PC-3 (cell line): ENCODE data around the gene EAF1. TPM values are rescaled to one million over a fixed set of nuclear protein-coding genes. Genes with fewer than 3 reads are reported as not detected.
A peak's percentile ranks its signal among the peaks of the same experiment; 100 is the strongest.
"Not testable (repeated sequence)": the region's sequence is repeated elsewhere in the genome, so short reads cannot be mapped to it uniquely, and the experiment has no call there.

Source experiments
- ATAC-seq: fragments of 200-7000 bp; cut with Tn5 transposase; 2 replicates; pipeline ENCODE4 v1.9.1; 2020; ENCODE audit warnings: mild to moderate bottlenecking, moderate library complexity
- BruUV-seq: library from RNA; stranded (reverse); fragments of 400-500 nt; replicated peaks from 2 replicates; lab custom pipeline; 2021; lab: Mats Ljungman, UMichigan
- CTCF ChIA-PET: fragments of 300-600 bp; sonication (Branson Sonifier 250); formaldehyde crosslinking; loops from one replicate; lab custom pipeline; 2022; ENCODE audit warnings: antibody characterized with exemption; lab: Charles Lee
- POLR2A ChIA-PET: fragments of 300-600 bp; sonication (Branson Sonifier 250); formaldehyde crosslinking; loops from one replicate; lab custom pipeline; 2022; ENCODE audit warnings: antibody characterized with exemption; ENCODE audit not compliant: unreplicated experiment; lab: Charles Lee
- DNase-seq: peaks from one replicate; pipeline ENCODE4 v3.0.0-alpha.2; 2015
- H2AFZ ChIP-seq: fragments of 300-600 bp; sonication (generic); 2 replicates; pipeline ENCODE4 v1.6.0; 2016; ENCODE audit warnings: antibody characterized with exemption, low read length
- H3F3A ChIP-seq: fragments of 300-600 bp; sonication (generic); one replicate; pipeline ENCODE4 v1.6.0; 2017; ENCODE audit warnings: antibody characterized with exemption, low read length, control low read depth, mild to moderate bottlenecking; ENCODE audit not compliant: unreplicated experiment
- H3K27ac ChIP-seq: fragments of 300-600 bp; sonication (generic); 2 replicates; pipeline ENCODE4 v1.5.1; 2016; ENCODE audit warnings: mild to moderate bottlenecking, low read length
- H3K27me3 ChIP-seq: fragments of 300-600 bp; sonication (generic); 2 replicates; pipeline ENCODE4 v1.6.1; 2016; ENCODE audit warnings: low read length, mixed read lengths
- H3K36me3 ChIP-seq: fragments of 300-600 bp; sonication (generic); 2 replicates; pipeline ENCODE4 v1.6.1; 2016; ENCODE audit warnings: low read depth, mixed run types, low read length, mixed read lengths
- H3K4me1 ChIP-seq: fragments of 300-600 bp; sonication (generic); 2 replicates; pipeline ENCODE4 v1.5.1; 2016; ENCODE audit warnings: low read length; ENCODE audit not compliant: insufficient read depth
- H3K4me2 ChIP-seq: fragments of 300-600 bp; sonication (generic); 2 replicates; pipeline ENCODE4 v1.6.0; 2016; ENCODE audit warnings: low read length
- H3K4me3 ChIP-seq: fragments of 300-600 bp; sonication (generic); 2 replicates; pipeline ENCODE4 v1.5.1; 2016; ENCODE audit warnings: mild to moderate bottlenecking, low read length, mixed read lengths
- H3K79me2 ChIP-seq: fragments of 300-600 bp; sonication (generic); 2 replicates; pipeline ENCODE4 v1.6.1; 2017; ENCODE audit warnings: low read length, mixed read lengths
- H3K9ac ChIP-seq: fragments of 300-600 bp; sonication (generic); 2 replicates; pipeline ENCODE4 v1.6.0; 2016; ENCODE audit warnings: mild to moderate bottlenecking, low read length
- H3K9me2 ChIP-seq: fragments of 300-600 bp; sonication (generic); replicated peaks from 2 replicates; pipeline ENCODE4 v1.6.1; 2016; ENCODE audit warnings: mixed run types, low read length, mixed read lengths
- H3K9me3 ChIP-seq: fragments of 300-600 bp; sonication (generic); 2 replicates; pipeline ENCODE4 v1.6.1; 2016; ENCODE audit warnings: low read length, mixed read lengths
- H4K20me1 ChIP-seq: fragments of 300-600 bp; sonication (generic); 2 replicates; pipeline ENCODE4 v1.6.1; 2016; ENCODE audit warnings: low read length, mixed read lengths
- EZH2 ChIP-seq: fragments of 300-600 bp; sonication (generic); IDR thresholded peaks from one replicate; pipeline ENCODE4 v1.6.1; 2017; ENCODE audit warnings: antibody characterized with exemption, mild to moderate bottlenecking, low read length; ENCODE audit not compliant: unreplicated experiment
- EZH2phosphoT487 ChIP-seq: fragments of 300-600 bp; sonication (generic); IDR thresholded peaks from 2 replicates; pipeline ENCODE4 v1.6.1; 2018; ENCODE audit warnings: mild to moderate bottlenecking, antibody characterized with exemption, low read length, borderline replicate concordance
- intact Hi-C: fragments of 100-400 bp; cut with micrococcal nuclease; formaldehyde crosslinking; loops from 2 replicates; pipeline ENCODE4 v1.9.0; 2023
- total RNA-seq: library from RNA; depleted of rRNA; stranded (reverse); fragments of >200 nt; gene quantifications from 2 replicates; pipeline ENCODE4 v1.2.3, GENCODE V29; 2014
- TF ChIP-seq, protein P1 (sequence below): fragments of 300-600 bp; sonication (generic); conservative IDR thresholded peaks from 2 replicates; pipeline ENCODE4 v1.5.1; 2017; ENCODE audit warnings: antibody characterized with exemption, low read depth, mild to moderate bottlenecking, low read length

Gene EAF1
- total RNA-seq, 1 experiment from 2014 or later: 35.3 TPM

DNA sequence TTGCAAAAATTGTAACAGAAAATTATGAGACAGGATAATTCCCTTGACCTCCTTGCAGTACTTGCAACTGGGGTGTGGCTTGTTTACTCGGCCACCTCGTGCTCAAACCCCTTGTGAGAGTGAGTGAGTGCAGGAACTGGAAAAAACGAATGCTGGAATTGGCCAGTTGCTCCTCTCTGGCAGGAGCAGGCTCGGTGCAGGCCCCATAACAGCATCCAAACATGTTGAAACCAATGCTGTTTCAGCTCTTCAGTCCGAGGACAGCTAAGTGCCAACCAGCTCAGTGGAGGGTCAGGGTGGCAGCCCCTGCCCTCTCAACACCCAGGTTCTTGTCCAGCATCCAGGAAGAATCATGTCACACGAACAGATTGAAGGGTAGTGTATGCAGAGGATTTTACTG lies 36.9 kb upstream of the EAF1 start:
- TF ChIP-seq EZH2 (no peak), EZH2phosphoT487 (no peak)
- TF ChIP-seq, protein P1, sequence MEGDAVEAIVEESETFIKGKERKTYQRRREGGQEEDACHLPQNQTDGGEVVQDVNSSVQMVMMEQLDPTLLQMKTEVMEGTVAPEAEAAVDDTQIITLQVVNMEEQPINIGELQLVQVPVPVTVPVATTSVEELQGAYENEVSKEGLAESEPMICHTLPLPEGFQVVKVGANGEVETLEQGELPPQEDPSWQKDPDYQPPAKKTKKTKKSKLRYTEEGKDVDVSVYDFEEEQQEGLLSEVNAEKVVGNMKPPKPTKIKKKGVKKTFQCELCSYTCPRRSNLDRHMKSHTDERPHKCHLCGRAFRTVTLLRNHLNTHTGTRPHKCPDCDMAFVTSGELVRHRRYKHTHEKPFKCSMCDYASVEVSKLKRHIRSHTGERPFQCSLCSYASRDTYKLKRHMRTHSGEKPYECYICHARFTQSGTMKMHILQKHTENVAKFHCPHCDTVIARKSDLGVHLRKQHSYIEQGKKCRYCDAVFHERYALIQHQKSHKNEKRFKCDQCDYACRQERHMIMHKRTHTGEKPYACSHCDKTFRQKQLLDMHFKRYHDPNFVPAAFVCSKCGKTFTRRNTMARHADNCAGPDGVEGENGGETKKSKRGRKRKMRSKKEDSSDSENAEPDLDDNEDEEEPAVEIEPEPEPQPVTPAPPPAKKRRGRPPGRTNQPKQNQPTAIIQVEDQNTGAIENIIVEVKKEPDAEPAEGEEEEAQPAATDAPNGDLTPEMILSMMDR: no peak
- Histone ChIP-seq H3K4me1 (peaks cover 20% of the 10 kb centered on the region), H3K4me2 (no peak overlapping the region), H3K27me3 (no peaks in the 10 kb centered on the region), H3K36me3 (no peaks in the 10 kb centered on the region), H2AFZ (no peak overlapping the region), H4K20me1 (no peaks in the 10 kb centered on the region), H3K9me3 (no peaks in the 10 kb centered on the region), H3F3A (no peaks in the 10 kb centered on the region), H3K4me3 (no peak overlapping the region), H3K27ac (no peak overlapping the region), H3K9ac (no peak overlapping the region), H3K79me2 (no peaks in the 10 kb centered on the region), H3K9me2 (no peaks in the 10 kb centered on the region)
- ATAC-seq (peak; percentile 46), DNase-seq (no peak)
- CTCF ChIA-PET: no interaction called here
- intact Hi-C loops: no loop called here
- POLR2A ChIA-PET: no interaction called here
- BruUV-seq: no TSS peak

DNA sequence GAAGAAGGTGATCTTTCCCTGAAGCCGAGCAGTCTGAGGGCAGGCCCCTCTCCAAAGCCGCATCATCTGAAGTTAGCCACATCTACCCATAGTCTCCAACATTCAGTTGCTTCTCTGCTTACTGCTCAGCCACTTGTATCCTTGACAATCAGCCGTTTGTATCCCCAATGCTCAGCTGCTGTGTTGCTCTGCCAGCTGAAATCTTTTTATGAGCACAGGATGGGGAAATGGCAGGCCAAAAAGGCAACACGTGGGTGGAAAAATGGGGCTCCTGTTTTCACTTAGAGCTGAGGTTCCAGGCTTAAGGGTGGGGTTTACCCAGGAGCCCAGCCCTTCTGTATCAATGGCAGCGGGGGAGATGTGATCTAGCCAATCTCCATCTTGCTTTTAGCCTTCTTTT lies 36.4 kb upstream of the EAF1 start:
- Histone ChIP-seq H3K4me1 (peaks cover 20% of the 10 kb centered on the region), H3K27ac (no peak overlapping the region), H3K79me2 (no peaks in the 10 kb centered on the region), H3K9me3 (no peaks in the 10 kb centered on the region), H4K20me1 (no peaks in the 10 kb centered on the region), H3K27me3 (no peaks in the 10 kb centered on the region), H3K4me3 (no peak overlapping the region), H3K9me2 (no peaks in the 10 kb centered on the region), H3K4me2 (no peak overlapping the region), H3K9ac (no peak overlapping the region), H3K36me3 (no peaks in the 10 kb centered on the region), H3F3A (no peaks in the 10 kb centered on the region), H2AFZ (no peak overlapping the region)
- no peak for DNase-seq
- no peak for ATAC-seq
- TF ChIP-seq, protein P1: no peak
- CTCF ChIA-PET: no interaction called here
- intact Hi-C loops: no loop called here
- POLR2A ChIA-PET: no interaction called here
- no TSS peak for BruUV-seq

DNA sequence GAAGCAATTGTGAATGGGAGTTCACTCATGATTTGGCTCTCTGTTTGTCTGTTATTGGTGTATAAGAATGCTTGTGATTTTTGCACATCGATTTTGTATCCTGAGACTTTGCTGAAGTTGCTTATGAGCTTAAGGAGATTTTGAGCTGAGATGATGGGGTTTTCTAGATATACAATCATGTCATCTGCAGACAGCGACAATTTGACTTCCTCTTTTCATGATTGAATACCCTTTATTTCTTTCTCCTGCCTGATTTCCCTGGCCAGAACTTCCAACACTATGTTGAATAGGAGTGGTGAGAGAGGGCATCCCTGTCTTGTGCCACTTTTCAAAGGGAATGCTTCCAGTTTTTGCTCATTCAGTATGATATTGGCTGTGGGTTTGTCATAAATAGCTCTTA lies 34.1 kb upstream of the EAF1 start:
- intact Hi-C loops, H3K9me2 ChIP-seq, ATAC-seq, DNase-seq, H3K27me3 ChIP-seq, CTCF ChIA-PET, H4K20me1 ChIP-seq, H2AFZ ChIP-seq, H3F3A ChIP-seq, BruUV-seq, POLR2A ChIA-PET, H3K27ac ChIP-seq, H3K9me3 ChIP-seq, H3K4me2 ChIP-seq, H3K9ac ChIP-seq, H3K4me1 ChIP-seq, H3K36me3 ChIP-seq, H3K4me3 ChIP-seq, H3K79me2 ChIP-seq: not testable (repeated sequence)

DNA sequence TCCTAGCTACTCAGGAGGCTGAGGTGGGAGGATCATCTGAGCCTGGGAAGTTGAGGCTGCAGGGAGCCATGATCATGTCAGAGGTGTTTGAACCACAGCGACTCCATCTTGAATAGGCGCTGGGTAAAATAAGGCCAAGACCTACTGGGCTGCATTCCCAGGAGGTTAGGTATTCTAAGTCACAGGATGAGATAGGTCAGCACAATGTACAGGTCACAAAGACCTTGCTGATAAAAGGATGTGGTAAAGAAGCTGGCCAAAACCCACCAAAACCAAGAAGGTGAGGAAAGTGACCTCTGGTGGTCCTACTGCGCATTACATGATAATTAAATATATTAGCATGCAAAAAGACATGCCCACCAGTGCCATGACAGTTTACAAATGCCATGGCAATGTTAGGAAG lies 28.7 kb upstream of the EAF1 start:
- H2AFZ ChIP-seq, intact Hi-C loops, H3K9me3 ChIP-seq, ATAC-seq, H3K9me2 ChIP-seq, DNase-seq, CTCF ChIA-PET, H3F3A ChIP-seq, H3K27me3 ChIP-seq, H3K4me3 ChIP-seq, H4K20me1 ChIP-seq, H3K36me3 ChIP-seq, H3K4me1 ChIP-seq, BruUV-seq, H3K79me2 ChIP-seq, H3K9ac ChIP-seq, POLR2A ChIA-PET, H3K27ac ChIP-seq, H3K4me2 ChIP-seq: not testable (repeated sequence)
